IMR-90 (cell line): ENCODE data around the gene F2RL3. TPM values are rescaled to one million over a fixed set of nuclear protein-coding genes. Genes with fewer than 3 reads are reported as not detected.

Source experiments
- ATAC-seq: fragments of 200-7000 bp; cut with Tn5 transposase; 2 replicates; pipeline ENCODE4 v1.9.1; 2020; ENCODE audit warnings: low read depth, mild to moderate bottlenecking, moderate library complexity
- BruUV-seq: library from RNA; stranded (reverse); fragments of 400-500 nt; replicated peaks from 2 replicates; lab custom pipeline; 2021; lab: Mats Ljungman, UMichigan
- CTCF ChIA-PET: fragments of 300-600 bp; formaldehyde crosslinking; extraction: SDS; loops from one replicate; lab custom pipeline; 2021; ENCODE audit warnings: antibody characterized with exemption; lab: Yijun Ruan, JAX
- POLR2A ChIA-PET: fragments of 300-600 bp; sonication (Branson Sonifier 250); formaldehyde crosslinking; loops from one replicate; lab custom pipeline; 2022; ENCODE audit warnings: antibody characterized with exemption; ENCODE audit not compliant: unreplicated experiment; lab: Charles Lee
- DNase-seq: peaks from one replicate; pipeline ENCODE4 v3.0.0; 2013
- H2AFZ ChIP-seq: replicated peaks from 2 replicates; pipeline ENCODE3; 2013; ENCODE audit warnings: low read length, mild to moderate bottlenecking; ENCODE audit not compliant: poor library complexity
- H2AK5ac ChIP-seq: 2 replicates; pipeline ENCODE4 v1.6.1; 2013; ENCODE audit warnings: low read depth, low read length, inconsistent platforms
- H2AK9ac ChIP-seq: replicated peaks from 2 replicates; pipeline ENCODE3; 2013; ENCODE audit warnings: mild to moderate bottlenecking, low read depth, low read length, moderate library complexity; ENCODE audit not compliant: poor library complexity
- H2BK120ac ChIP-seq: 2 replicates; pipeline ENCODE4 v1.6.1; 2013; ENCODE audit warnings: low read depth, low read length, inconsistent platforms
- H2BK15ac ChIP-seq: 3 replicates; pipeline ENCODE4 v1.6.1; 2013; ENCODE audit warnings: low read depth, low read length, inconsistent platforms
- H2BK20ac ChIP-seq: 2 replicates; pipeline ENCODE4 v1.6.1; 2013; ENCODE audit warnings: low read depth, mild to moderate bottlenecking, inconsistent platforms, low read length, moderate library complexity
- H2BK5ac ChIP-seq: 2 replicates; pipeline ENCODE4 v1.6.1; 2013; ENCODE audit warnings: mild to moderate bottlenecking, low read depth, low read length, inconsistent platforms; ENCODE audit not compliant: poor library complexity, severe bottlenecking
- H3K14ac ChIP-seq: replicated peaks from 2 replicates; pipeline ENCODE4 v1.6.1; 2013; ENCODE audit warnings: low read depth, low read length, inconsistent platforms
- H3K18ac ChIP-seq: 2 replicates; pipeline ENCODE4 v1.6.1; 2013; ENCODE audit warnings: low read depth, low read length, control low read depth
- H3K23ac ChIP-seq: 2 replicates; pipeline ENCODE4 v1.6.1; 2013; ENCODE audit warnings: low read depth, low read length, inconsistent platforms
- H3K27ac ChIP-seq: 2 replicates; pipeline ENCODE4 v1.5.1; 2013; ENCODE audit warnings: mild to moderate bottlenecking, control low read depth, low read length; ENCODE audit not compliant: insufficient read depth
- H3K27me3 ChIP-seq: 2 replicates; pipeline ENCODE4 v1.6.1; 2013; ENCODE audit warnings: low read length; ENCODE audit not compliant: control insufficient read depth, insufficient read depth
- H3K36me3 ChIP-seq: 2 replicates; pipeline ENCODE4 v1.6.1; 2013; ENCODE audit warnings: low read length, mixed read lengths; ENCODE audit not compliant: control insufficient read depth, insufficient read depth
- H3K4ac ChIP-seq: 2 replicates; pipeline ENCODE4 v1.6.1; 2013; ENCODE audit warnings: low read depth, low read length, inconsistent platforms
- H3K4me1 ChIP-seq: 2 replicates; pipeline ENCODE4 v1.6.1; 2013; ENCODE audit warnings: low read length, mixed read lengths; ENCODE audit not compliant: control insufficient read depth, insufficient read depth
- H3K4me2 ChIP-seq: 2 replicates; pipeline ENCODE4 v1.6.1; 2013; ENCODE audit warnings: low read depth, mild to moderate bottlenecking, control low read depth, low read length, moderate library complexity
- H3K4me3 ChIP-seq: 2 replicates; pipeline ENCODE4 v1.5.1; 2013; ENCODE audit warnings: low read depth, mild to moderate bottlenecking, control low read depth, low read length, moderate library complexity; ENCODE audit not compliant: insufficient read depth
- H3K56ac ChIP-seq: 2 replicates; pipeline ENCODE4 v1.6.1; 2013; ENCODE audit warnings: low read length, inconsistent platforms; ENCODE audit not compliant: insufficient read depth; ENCODE audit errors: extremely low read depth
- H3K79me1 ChIP-seq, 2 experiments: 2 replicates each; pipeline ENCODE4 v1.6.1; 2013; ENCODE audit warnings: low read length in 2 of 2, inconsistent platforms in 1 of 2, low read depth in 1 of 2
- H3K9ac ChIP-seq: 2 replicates; pipeline ENCODE4 v1.6.1; 2013; ENCODE audit warnings: low read depth, low read length, control low read depth
- H3K9me1 ChIP-seq: 2 replicates; pipeline ENCODE4 v1.6.1; 2013; ENCODE audit warnings: low read length, inconsistent platforms; ENCODE audit not compliant: insufficient read depth
- H3K9me3 ChIP-seq: 2 replicates; pipeline ENCODE4 v1.6.1; 2013; ENCODE audit warnings: low read length; ENCODE audit not compliant: control insufficient read depth, insufficient read depth
- H4K20me1 ChIP-seq: 2 replicates; pipeline ENCODE4 v1.6.1; 2013; ENCODE audit warnings: low read length, inconsistent platforms; ENCODE audit not compliant: insufficient read depth
- H4K5ac ChIP-seq: 2 replicates; pipeline ENCODE4 v1.6.1; 2013; ENCODE audit warnings: mild to moderate bottlenecking, low read depth, low read length, control low read depth
- H4K8ac ChIP-seq, 2 experiments: 2 replicates each; pipeline ENCODE4 v1.6.1; 2013; ENCODE audit warnings: low read depth in 2 of 2, low read length in 2 of 2, control low read depth in 1 of 2, inconsistent platforms in 1 of 2
- H4K91ac ChIP-seq: 2 replicates; pipeline ENCODE4 v1.6.1; 2013; ENCODE audit warnings: low read depth, low read length, inconsistent platforms; ENCODE audit not compliant: insufficient read depth
- CEBPB ChIP-seq: IDR thresholded peaks from 2 replicates; pipeline ENCODE4 v1.6.1; 2012; ENCODE audit warnings: low read depth, low read length, improper control_type of control experiment
- FOS ChIP-seq: fragments of 150-350 bp; IDR thresholded peaks from 2 replicates; pipeline ENCODE4 v1.6.1; 2016; ENCODE audit warnings: low read depth, low read length
- MXI1 ChIP-seq: IDR thresholded peaks from 2 replicates; pipeline ENCODE4 v1.6.1; 2012; ENCODE audit warnings: low read depth, mild to moderate bottlenecking, low read length, moderate library complexity, borderline replicate concordance
- RCOR1 ChIP-seq: IDR thresholded peaks from 2 replicates; pipeline ENCODE4 v1.6.1; 2012; ENCODE audit warnings: mild to moderate bottlenecking, low read length, improper control_type of control experiment; ENCODE audit not compliant: insufficient replicate concordance
- RFX5 ChIP-seq: IDR thresholded peaks from 2 replicates; pipeline ENCODE4 v1.8.0; 2012; ENCODE audit warnings: low read depth, mild to moderate bottlenecking, low read length, moderate library complexity
- SMC3 ChIP-seq: fragments of 150-350 bp; IDR thresholded peaks from 2 replicates; pipeline ENCODE4 v1.6.1; 2016; ENCODE audit warnings: low read depth, mild to moderate bottlenecking, antibody characterized with exemption, low read length, moderate library complexity
- WGBS, 2 experiments: methylation state at CpG; one replicate each; pipeline versions ENCODE4 v1.1.5 to v1.1.7; 2013; ENCODE audit warnings: missing lambda C conversion rate in 2 of 2; ENCODE audit not compliant: insufficient read length in 1 of 2; ENCODE audit errors: extremely low coverage in 2 of 2; 5-methylcytosine and 5-hydroxymethylcytosine counted together
- dilution Hi-C: fragments of 300-500 bp; cut with HindIII; formaldehyde crosslinking; loops from one replicate; pipeline ENCODE4 v1.14.3; 2018; ENCODE audit warnings: low sequenced_read_pairs; ENCODE audit not compliant: unreplicated experiment
- in situ Hi-C: fragments of 300-500 bp; cut with MboI; formaldehyde crosslinking; loops from 3 replicates; pipeline ENCODE4 v1.14.3; 2019; ENCODE audit warnings: low sequenced_read_pairs, inconsistent platforms, mixed read lengths
- intact Hi-C: fragments of 100-400 bp; cut with micrococcal nuclease; formaldehyde crosslinking; loops from 2 replicates; pipeline ENCODE4 v1.10.0; 2022
- polyA plus RNA-seq, 3 experiments: library from polyadenylated mRNA; depleted of rRNA; stranded (reverse); fragments of >200 nt; gene quantifications; 2 replicates each; pipeline ENCODE4 v1.2.3, GENCODE V29; 2012; ENCODE audit warnings: low replicate concordance in 1 of 3
- total RNA-seq: library from RNA; depleted of rRNA; stranded (reverse); fragments of >200 nt; gene quantifications from 2 replicates; pipeline ENCODE4 v1.2.3, GENCODE V29; 2012
- TF ChIP-seq, protein P1 (sequence below): conservative IDR thresholded peaks from 2 replicates; pipeline ENCODE4 v1.5.1; 2012; ENCODE audit warnings: mild to moderate bottlenecking, low read depth, low read length, improper control_type of control experiment

The F2RL3 gene
- total and polyA plus RNA-seq, 2 of the 4 experiments (the other 2 are of a cell fraction): 0.03 TPM; not detected in 1

DNA sequence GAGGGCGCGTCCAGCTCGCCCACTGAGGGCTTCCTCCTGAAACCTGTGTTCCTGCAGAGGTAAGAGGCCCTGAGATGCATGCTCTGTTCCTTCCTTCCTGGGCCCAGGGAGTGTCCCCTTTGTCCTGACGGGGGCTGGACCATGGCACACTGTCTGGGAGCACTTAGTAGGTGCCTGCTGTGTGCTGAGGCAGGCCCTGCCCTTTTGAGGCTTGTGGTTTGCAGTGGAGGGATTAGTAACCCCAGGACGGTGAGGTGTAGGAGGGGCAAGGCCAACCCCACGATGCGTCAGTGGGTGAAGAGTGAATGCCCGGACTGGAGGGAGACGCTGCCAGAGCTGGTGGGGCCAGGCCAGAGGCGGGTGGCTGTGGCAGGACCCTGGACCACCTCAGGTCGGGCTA, 11.2 kb upstream of the F2RL3 start:
- Histone ChIP-seq H3K9me1 (0 out of 2 replicates have a peak, but pooled peaks cover 5% of the 10 kb centered on the region), H3K4me2 (no peak overlapping the region), H4K8ac (no peak overlapping the region), H3K9me3 (peaks cover 14% of the 10 kb centered on the region), H3K4me3 (no peak overlapping the region), H2BK5ac (no peak overlapping the region), H3K9ac (no peak overlapping the region), H2BK15ac (no peak overlapping the region), H3K4me1 (no peaks in the 10 kb centered on the region), H3K27ac (no peak overlapping the region), H3K56ac (no peak overlapping the region), H4K5ac (no peak overlapping the region), H2BK20ac (no peak overlapping the region), H3K23ac (no peak overlapping the region), H2AK9ac (no peak overlapping the region), H2AK5ac (no peak overlapping the region), H3K27me3 (no peaks in the 10 kb centered on the region), H3K4ac (no peak overlapping the region), H3K14ac (no peak overlapping the region), H3K18ac (no peak overlapping the region), H3K79me1 (peaks cover 25 to 28% of the 10 kb centered on the region in 2 experiments), H2BK120ac (no peak overlapping the region), H4K91ac (no peak overlapping the region), H4K20me1 (peaks cover 29% of the 10 kb centered on the region), H2AFZ (no peak overlapping the region), H3K36me3 (peaks cover 64% of the 10 kb centered on the region)
- CTCF ChIA-PET: no interaction called here
- intact Hi-C loops: no loop called here
- no peak for TF ChIP-seq SMC3
- TF ChIP-seq RCOR1: no peak
- no peak for TF ChIP-seq FOS
- no peak for TF ChIP-seq RFX5
- TF ChIP-seq MXI1: no peak
- TF ChIP-seq, protein P1, sequence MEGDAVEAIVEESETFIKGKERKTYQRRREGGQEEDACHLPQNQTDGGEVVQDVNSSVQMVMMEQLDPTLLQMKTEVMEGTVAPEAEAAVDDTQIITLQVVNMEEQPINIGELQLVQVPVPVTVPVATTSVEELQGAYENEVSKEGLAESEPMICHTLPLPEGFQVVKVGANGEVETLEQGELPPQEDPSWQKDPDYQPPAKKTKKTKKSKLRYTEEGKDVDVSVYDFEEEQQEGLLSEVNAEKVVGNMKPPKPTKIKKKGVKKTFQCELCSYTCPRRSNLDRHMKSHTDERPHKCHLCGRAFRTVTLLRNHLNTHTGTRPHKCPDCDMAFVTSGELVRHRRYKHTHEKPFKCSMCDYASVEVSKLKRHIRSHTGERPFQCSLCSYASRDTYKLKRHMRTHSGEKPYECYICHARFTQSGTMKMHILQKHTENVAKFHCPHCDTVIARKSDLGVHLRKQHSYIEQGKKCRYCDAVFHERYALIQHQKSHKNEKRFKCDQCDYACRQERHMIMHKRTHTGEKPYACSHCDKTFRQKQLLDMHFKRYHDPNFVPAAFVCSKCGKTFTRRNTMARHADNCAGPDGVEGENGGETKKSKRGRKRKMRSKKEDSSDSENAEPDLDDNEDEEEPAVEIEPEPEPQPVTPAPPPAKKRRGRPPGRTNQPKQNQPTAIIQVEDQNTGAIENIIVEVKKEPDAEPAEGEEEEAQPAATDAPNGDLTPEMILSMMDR: no peak
- TF ChIP-seq CEBPB: no peak
- DNase-seq: no peak
- no peak for ATAC-seq
- dilution Hi-C loops: no loop called here
- BruUV-seq: no TSS peak
- POLR2A ChIA-PET: no interaction called here
- in situ Hi-C loops: no loop called here
- WGBS, 2 experiments: 100% methylated on average over 1 of the region's 11 CpGs; no CpG with 5 or more reads in 1 of the 2 experiments
